K562 (cell line): ENCODE results near the gene DAPK2. TPM values are rescaled to one million over a fixed set of nuclear protein-coding genes. Genes with fewer than 3 reads are reported as not detected.

Experiments
- BHLHE40 ChIP-seq: IDR thresholded peaks from 2 replicates; pipeline ENCODE4 v1.6.1; 2011; ENCODE audit warnings: low read length, improper control_type of control experiment
- DPF2 ChIP-seq: fragments of 450-650 bp; IDR thresholded peaks from 2 replicates; pipeline ENCODE4 v1.6.1; 2016
- ESRRA ChIP-seq: fragments of 450-650 bp; IDR thresholded peaks from 2 replicates; pipeline ENCODE4 v1.6.1; 2014; ENCODE audit warnings: low read depth, mild to moderate bottlenecking, moderate library complexity, borderline replicate concordance
- HDAC1 ChIP-seq, 2 experiments: fragments of 450-650 bp; IDR thresholded peaks; 2 replicates each; pipeline ENCODE4 v1.6.1; 2016 to 2017; ENCODE audit warnings: inconsistent platforms in 1 of 2, mild to moderate bottlenecking in 1 of 2, moderate library complexity in 1 of 2
- HDAC3 ChIP-seq: fragments of 450-650 bp; IDR thresholded peaks from 2 replicates; pipeline ENCODE4 v1.6.1; 2018; ENCODE audit warnings: borderline replicate concordance, mild to moderate bottlenecking, moderate library complexity; ENCODE audit not compliant: partially characterized antibody
- IFI16 ChIP-seq: fragments of 250-450 bp; sonication (Bioruptor Pico); IDR thresholded peaks from 2 replicates; pipeline ENCODE4 v2.1.2; 2022; ENCODE audit warnings: mild to moderate bottlenecking, inconsistent platforms
- KDM1A ChIP-seq, 2 experiments: fragments of 450-650 bp; IDR thresholded peaks; 2 replicates each; pipeline ENCODE4 v1.6.1; 2016; ENCODE audit warnings: mild to moderate bottlenecking in 2 of 2
- MAZ ChIP-seq, 2 experiments: fragments of 450-650 bp in 1 of 2; sonication (generic) in 1 of 2; formaldehyde crosslinking; IDR thresholded peaks in 1 of 2; conservative IDR thresholded peaks in 1 of 2; 2 replicates each; pipeline versions ENCODE4 v1.4.0 to v1.5.0; 2020; ENCODE audit warnings: mild to moderate bottlenecking in 1 of 2, missing genetic modification reagents in 1 of 2
- MNT ChIP-seq, 2 experiments: fragments of 450-650 bp; conservative IDR thresholded peaks; 2 replicates each; pipeline ENCODE4 v1.6.1; 2017; ENCODE audit warnings: mild to moderate bottlenecking in 2 of 2, moderate library complexity in 2 of 2
- MTF1 ChIP-seq: fragments of 250-450 bp; sonication (Bioruptor Pico); IDR thresholded peaks from 2 replicates; pipeline ENCODE4 v1.9.0; 2021; ENCODE audit warnings: moderate library complexity, mild to moderate bottlenecking, inconsistent platforms, borderline replicate concordance
- MYBL2 ChIP-seq, 2 experiments: fragments of 450-650 bp in 1 of 2; sonication (generic) in 1 of 2; formaldehyde crosslinking in 1 of 2; IDR thresholded peaks; 2 replicates each; pipeline versions ENCODE4 v1.6.1 to v1.8.1; 2017 to 2022; ENCODE audit warnings: borderline replicate concordance in 1 of 2, inconsistent platforms in 1 of 2, low read depth in 1 of 2, mild to moderate bottlenecking in 1 of 2, missing genetic modification reagents in 1 of 2, moderate library complexity in 1 of 2
- NBN ChIP-seq: fragments of 450-650 bp; IDR thresholded peaks from 2 replicates; pipeline ENCODE4 v1.6.1; 2016; ENCODE audit warnings: low read depth, mild to moderate bottlenecking
- NR2C1 ChIP-seq, 2 experiments: fragments of 450-650 bp; IDR thresholded peaks; 2 replicates each; pipeline ENCODE4 v1.6.1; 2017; ENCODE audit warnings: mild to moderate bottlenecking in 2 of 2, antibody characterized with exemption in 1 of 2, inconsistent platforms in 1 of 2, missing compliant biosample characterization in 1 of 2, missing genetic modification characterization in 1 of 2
- PHF20 ChIP-seq: fragments of 450-650 bp; IDR thresholded peaks from 2 replicates; pipeline ENCODE4 v1.6.1; 2018; ENCODE audit not compliant: partially characterized antibody
- RAD21 ChIP-seq, 2 experiments: fragments of 250-450 bp in 1 of 2; fragments of 450-650 bp in 1 of 2; sonication (Bioruptor Pico) in 1 of 2; formaldehyde crosslinking in 1 of 2; IDR thresholded peaks in 1 of 2; conservative IDR thresholded peaks in 1 of 2; 2 replicates each; pipeline versions ENCODE4 v1.4.0 to v1.8.0; 2020 to 2022; ENCODE audit warnings: mild to moderate bottlenecking in 2 of 2, moderate library complexity in 1 of 2
- SMARCA5 ChIP-seq: fragments of 450-650 bp; IDR thresholded peaks from 2 replicates; pipeline ENCODE4 v1.6.1; 2016
- STAT5A ChIP-seq: IDR thresholded peaks from 2 replicates; pipeline ENCODE4 v1.6.1; 2012; ENCODE audit warnings: low read length, inconsistent platforms, borderline replicate concordance
- STAT5B ChIP-seq: fragments of 250-450 bp; sonication (Bioruptor Pico); IDR thresholded peaks from 2 replicates; pipeline ENCODE4 v1.8.0; 2021; ENCODE audit warnings: mild to moderate bottlenecking, inconsistent platforms
- SUPT5H ChIP-seq: fragments of 450-650 bp; IDR thresholded peaks from 2 replicates; pipeline ENCODE4 v1.6.1; 2016
- TAF7 ChIP-seq: fragments of 450-650 bp; IDR thresholded peaks from 2 replicates; pipeline ENCODE4 v1.6.1; 2016; ENCODE audit warnings: missing genetic modification characterization, missing compliant biosample characterization
- TCF3 ChIP-seq: sonication (generic); formaldehyde crosslinking; IDR thresholded peaks from 2 replicates; pipeline ENCODE4 v1.4.0; 2020; ENCODE audit warnings: mild to moderate bottlenecking, missing genetic modification reagents
- TOE1 ChIP-seq, 2 experiments: fragments of 450-650 bp in 1 of 2; sonication (generic) in 1 of 2; formaldehyde crosslinking in 1 of 2; IDR thresholded peaks; 2 replicates each; pipeline versions ENCODE4 v1.7.1 to v1.8.0; 2016 to 2022; ENCODE audit warnings: borderline replicate concordance in 2 of 2, mild to moderate bottlenecking in 2 of 2, antibody characterized with exemption in 1 of 2, inconsistent platforms in 1 of 2, low read depth in 1 of 2, missing genetic modification reagents in 1 of 2, moderate library complexity in 1 of 2
- ZNF408 ChIP-seq: fragments of 250-450 bp; sonication (Bioruptor Pico); IDR thresholded peaks from 2 replicates; pipeline ENCODE4 v1.4.0; 2020; ENCODE audit warnings: low read depth, mild to moderate bottlenecking, moderate library complexity
- polyA plus RNA-seq, 8 experiments: library from polyadenylated mRNA; depleted of rRNA in 4 of 8; stranded (reverse) in 5 of 8; unstranded in 3 of 8; fragments of >200 nt; fragmentation: Nextera tagmentation in 2 of 8; fragmentation: Illumina TruSeq in 1 of 8; extraction: Ambion mirVana in 2 of 8; extraction: Trizol in 1 of 8; gene quantifications; 2 replicates each; pipeline versions ENCODE4 v1.2.1 to v1.2.3, GENCODE V29; 2011 to 2014; ENCODE audit warnings: inconsistent platforms in 1 of 8, missing spikeins in 1 of 8
- total RNA-seq, 7 experiments: library from RNA; depleted of rRNA in 6 of 7; stranded (reverse); fragments of >200 nt in 6 of 7; fragmentation: Illumina TruSeq in 2 of 7; extraction: Trizol in 2 of 7; gene quantifications; 2 replicates each; pipeline versions ENCODE4 v1.2.1 to v1.2.3, GENCODE V29; 2011 to 2021; ENCODE audit warnings: low replicate concordance in 1 of 7
- TF ChIP-seq, protein P1 (sequence below): sonication (generic); formaldehyde crosslinking; IDR thresholded peaks from 2 replicates; pipeline ENCODE4 v1.9.0; 2022; ENCODE audit warnings: mild to moderate bottlenecking, missing genetic modification reagents
- TF ChIP-seq, protein P2 (sequence below): sonication (generic); IDR thresholded peaks from 2 replicates; pipeline ENCODE4 v1.6.1; 2016

Gene DAPK2
- total and polyA plus RNA-seq, 9 of the 15 experiments (the other 6 are each of a cell fraction or from before 2014, with no cell fraction given), result 0.14 to 5.2 (median 2.2) TPM

- TF ChIP-seq MNT (conservative IDR thresholded peaks at IDR 0.05) (0 out of 4 replicates have a peak, but pooled peaks have one; percentile 32 to 35), NBN (0 out of 2 replicates have a peak, but pooled peaks have one; percentile 50), MTF1 (CRISPR knock-in tag) (no peak), MAZ (CRISPR knock-in tag; conservative IDR thresholded peaks at IDR 0.05 in 1 of 2, IDR thresholded peaks at IDR 0.05 in 1 of 2) (no peak), RAD21 (CRISPR knock-in tag; conservative IDR thresholded peaks at IDR 0.05 in 1 of 2, IDR thresholded peaks at IDR 0.05 in 1 of 2) (peak; percentile 42 to 43; a peak in 3 of 4 replicates), DPF2 (peak; percentile 45; the same call in 1 of the 2 replicates), PHF20 (no peak), HDAC1 (IDR thresholded peaks at IDR 0.05) (peak in 1 of 2 experiments; percentile 37; a peak in 1 of 4 replicates), IFI16 (no peak), STAT5A (peak; percentile 4; the same call in 1 of the 2 replicates), SUPT5H (0 out of 2 replicates have a peak, but pooled peaks have one; percentile 34), MYBL2 (IDR thresholded peaks at IDR 0.05; ENCODE audit: low read depth) (no peak), MYBL2 (CRISPR knock-in tag; IDR thresholded peaks at IDR 0.05; ENCODE audit: borderline replicate concordance) (no peak), TAF7 (tag) (no peak), ESRRA (peak; percentile 22; the same call in 1 of the 2 replicates), HDAC3 (peak; percentile 14), SMARCA5 (0 out of 2 replicates have a peak, but pooled peaks have one; percentile 21), NR2C1 (IDR thresholded peaks at IDR 0.05) (peak; percentile 87), NR2C1 (tag; IDR thresholded peaks at IDR 0.05) (peak; percentile 83), TCF3 (CRISPR knock-in tag) (peak; percentile 46), BHLHE40 (no peak), KDM1A (IDR thresholded peaks at IDR 0.05) (peak in 1 of 2 experiments; percentile 43; a peak in 1 of 4 replicates), STAT5B (no peak), ZNF408 (CRISPR knock-in tag) (no peak), TOE1 (IDR thresholded peaks at IDR 0.05; ENCODE audit: borderline replicate concordance) (peak; percentile 25; the same call in 1 of the 2 replicates), TOE1 (CRISPR knock-in tag; IDR thresholded peaks at IDR 0.05; ENCODE audit: borderline replicate concordance, low read depth) (no peak)
- TF ChIP-seq, protein P1, sequence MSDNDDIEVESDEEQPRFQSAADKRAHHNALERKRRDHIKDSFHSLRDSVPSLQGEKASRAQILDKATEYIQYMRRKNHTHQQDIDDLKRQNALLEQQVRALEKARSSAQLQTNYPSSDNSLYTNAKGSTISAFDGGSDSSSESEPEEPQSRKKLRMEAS, result no peak
- TF ChIP-seq, protein P2, sequence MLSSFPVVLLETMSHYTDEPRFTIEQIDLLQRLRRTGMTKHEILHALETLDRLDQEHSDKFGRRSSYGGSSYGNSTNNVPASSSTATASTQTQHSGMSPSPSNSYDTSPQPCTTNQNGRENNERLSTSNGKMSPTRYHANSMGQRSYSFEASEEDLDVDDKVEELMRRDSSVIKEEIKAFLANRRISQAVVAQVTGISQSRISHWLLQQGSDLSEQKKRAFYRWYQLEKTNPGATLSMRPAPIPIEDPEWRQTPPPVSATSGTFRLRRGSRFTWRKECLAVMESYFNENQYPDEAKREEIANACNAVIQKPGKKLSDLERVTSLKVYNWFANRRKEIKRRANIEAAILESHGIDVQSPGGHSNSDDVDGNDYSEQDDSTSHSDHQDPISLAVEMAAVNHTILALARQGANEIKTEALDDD, result peak; percentile 49; the same call in 1 of the 2 replicates
These were observed 46.0 kb upstream of the DAPK2 start (continued) for GRCh38 chr15:64092075-64092820.
